Measurements from ENCODE around the gene CNTNAP5.

Gene CNTNAP5

GRCh38 chr2:124933883-124934282 lies 908.8 kb downstream of the CNTNAP5 start:
- no peak for TF ChIP-seq CTCF (IDR thresholded peaks at IDR 0.05; ENCODE audit: low read depth, low read length)

GRCh38 chr2:124953921-124954320 lies 928.8 kb downstream of the CNTNAP5 start:
- no peak overlapping the region for H3K4me3 ChIP-seq (ENCODE audit: low read depth, low read length)
- no peak for TF ChIP-seq CTCF (IDR thresholded peaks at IDR 0.05; ENCODE audit: low read depth, low read length)

More at GRCh38 chr2:124933883-124934282, 908.8 kb downstream of the CNTNAP5 start:
- H3K4me3 ChIP-seq (ENCODE audit: low read depth, low read length) = no peak overlapping the region

GRCh38 chr2:124959581-124959980 lies 934.5 kb downstream of the CNTNAP5 start:
- no peak overlapping the region for H3K4me3 ChIP-seq (ENCODE audit: low read depth, low read length)
- no peak for TF ChIP-seq CTCF (IDR thresholded peaks at IDR 0.05; ENCODE audit: low read depth, low read length)

GRCh38 chr2:124961132-124961531 lies 936.0 kb downstream of the CNTNAP5 start:
- TF ChIP-seq CTCF (IDR thresholded peaks at IDR 0.05; ENCODE audit: low read depth, low read length) = no peak

More at GRCh38 chr2:124961132-124961531, 936.0 kb downstream of the CNTNAP5 start:
- no peak overlapping the region for H3K4me3 ChIP-seq (ENCODE audit: low read depth, low read length)
